Stimulated activated naive CD4-positive, alpha-beta T cell treated with Interleukin-2 at 50 U/mL for 16 hours (primary cell): Measurements from ENCODE around the gene B2M.
"Not testable (repeated sequence)": the region's sequence is repeated elsewhere in the genome, so short reads cannot be mapped to it uniquely, and the experiment has no call there.

Experiments
- DNase-seq: peaks from one replicate; lab custom pipeline; 2025; lab: John Stamatoyannopoulos, UW

Gene B2M

DNA sequence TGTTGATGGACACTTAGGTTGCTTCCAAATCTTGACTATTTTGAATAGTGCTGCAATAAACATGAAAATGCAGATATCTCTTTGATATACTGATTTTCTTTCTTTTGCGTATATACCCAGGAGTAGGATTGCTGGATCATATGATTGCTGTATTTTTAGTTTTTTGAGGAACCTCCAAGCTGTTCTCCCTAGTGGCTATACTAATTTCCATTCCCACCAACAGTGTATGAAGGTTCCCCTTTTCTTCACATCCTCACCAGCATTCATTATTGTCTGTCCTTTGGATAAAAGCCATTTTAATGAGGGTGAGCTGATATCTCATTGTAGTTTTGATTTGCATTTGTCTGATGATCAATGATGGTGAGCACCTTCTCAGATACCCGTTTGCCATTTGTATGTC lies 12.7 kb upstream of the B2M start:
- no peak for DNase-seq

DNA sequence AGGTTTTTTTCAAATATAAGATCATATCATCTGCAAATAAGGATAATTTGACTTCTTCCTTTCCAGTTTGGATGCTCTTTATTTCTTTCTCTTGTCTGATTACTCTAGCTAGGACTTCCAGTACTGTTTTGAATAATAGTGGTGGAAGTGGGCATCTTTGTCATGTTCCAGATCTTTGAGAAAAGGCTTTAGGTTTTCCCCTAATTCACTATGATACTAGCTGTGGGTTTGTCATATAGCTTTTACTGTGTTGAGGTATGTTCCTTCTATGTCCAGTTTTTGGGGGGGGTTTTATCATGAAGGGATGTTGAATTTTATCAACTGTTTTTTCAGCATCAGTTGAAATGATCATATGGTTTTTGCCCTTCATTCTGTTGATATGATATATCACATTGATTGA lies 10.6 kb upstream of the B2M start:
- DNase-seq: not testable (repeated sequence)

DNA sequence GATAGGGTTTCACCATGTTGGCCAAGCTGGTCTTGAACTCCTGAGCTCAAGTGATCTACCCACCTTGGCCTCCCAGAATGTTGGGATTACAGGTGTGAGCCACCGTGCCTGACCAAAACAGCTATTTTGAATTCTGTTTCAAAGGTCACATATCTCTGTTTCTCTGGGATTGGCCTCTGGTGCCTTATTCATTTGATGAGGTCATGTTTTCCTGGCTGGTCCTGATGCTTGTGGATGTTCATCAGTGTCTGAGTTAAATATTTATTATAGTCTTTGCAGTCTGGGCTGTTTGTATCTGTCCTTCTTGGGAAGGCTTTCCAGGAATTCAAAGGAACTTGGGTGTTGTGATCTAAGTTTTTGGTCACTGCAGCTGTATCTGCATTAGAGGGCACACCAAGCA lies 5.3 kb upstream of the B2M start:
- no peak for DNase-seq

DNA sequence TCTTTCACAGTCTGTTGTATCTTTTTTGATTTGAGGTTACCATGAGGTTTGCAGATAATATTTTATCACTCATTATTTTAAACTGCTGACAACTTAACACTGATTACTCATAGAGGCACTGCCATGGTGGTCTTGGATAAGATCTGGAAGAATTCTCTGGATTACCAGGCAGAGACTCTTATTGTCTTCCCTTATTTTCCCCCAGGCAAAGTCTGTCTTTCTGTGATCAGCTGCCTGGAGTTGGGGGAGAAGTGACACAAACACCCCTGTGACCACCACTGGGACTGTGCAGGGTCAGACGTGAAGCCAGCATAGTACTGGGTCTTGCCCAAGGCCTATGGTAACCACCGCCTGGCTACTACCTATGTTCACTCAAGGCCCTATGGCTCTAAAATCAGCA lies 4.9 kb upstream of the B2M start:
- DNase-seq: no peak

DNA sequence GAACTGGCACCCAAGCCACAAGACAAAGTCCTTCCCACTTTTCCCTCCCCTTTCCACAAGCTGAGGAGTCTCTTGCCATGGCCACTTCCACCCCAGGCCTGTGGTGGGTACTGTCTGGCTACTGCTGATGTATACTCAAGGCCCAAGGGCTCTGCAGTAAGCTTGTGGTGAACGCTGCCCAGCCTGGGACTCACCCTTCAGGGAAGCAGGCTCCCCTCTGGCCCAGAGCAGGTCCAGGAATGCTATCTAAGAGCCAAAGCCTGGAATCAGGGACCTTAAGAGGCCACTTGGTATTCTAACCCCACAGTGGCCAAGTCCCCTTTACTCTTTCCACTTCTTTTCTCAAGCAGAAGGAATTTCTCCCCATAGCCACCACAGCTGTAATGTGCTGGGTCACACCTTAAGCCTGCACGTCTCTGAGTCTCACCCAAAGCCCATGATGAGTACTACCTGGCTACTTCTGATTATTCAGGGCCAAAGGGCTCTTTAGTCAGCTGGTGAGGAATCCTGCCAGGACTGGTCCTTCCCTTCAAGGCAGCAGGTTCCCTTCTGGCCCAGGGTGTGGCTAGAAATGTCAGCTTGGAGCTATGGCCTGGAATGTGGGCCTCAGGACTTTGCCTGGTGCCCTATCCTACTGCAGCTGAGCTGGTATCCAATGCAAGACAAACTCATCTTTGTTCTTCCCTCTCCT lies 4.2 kb upstream of the B2M start:
- no peak for DNase-seq

DNA sequence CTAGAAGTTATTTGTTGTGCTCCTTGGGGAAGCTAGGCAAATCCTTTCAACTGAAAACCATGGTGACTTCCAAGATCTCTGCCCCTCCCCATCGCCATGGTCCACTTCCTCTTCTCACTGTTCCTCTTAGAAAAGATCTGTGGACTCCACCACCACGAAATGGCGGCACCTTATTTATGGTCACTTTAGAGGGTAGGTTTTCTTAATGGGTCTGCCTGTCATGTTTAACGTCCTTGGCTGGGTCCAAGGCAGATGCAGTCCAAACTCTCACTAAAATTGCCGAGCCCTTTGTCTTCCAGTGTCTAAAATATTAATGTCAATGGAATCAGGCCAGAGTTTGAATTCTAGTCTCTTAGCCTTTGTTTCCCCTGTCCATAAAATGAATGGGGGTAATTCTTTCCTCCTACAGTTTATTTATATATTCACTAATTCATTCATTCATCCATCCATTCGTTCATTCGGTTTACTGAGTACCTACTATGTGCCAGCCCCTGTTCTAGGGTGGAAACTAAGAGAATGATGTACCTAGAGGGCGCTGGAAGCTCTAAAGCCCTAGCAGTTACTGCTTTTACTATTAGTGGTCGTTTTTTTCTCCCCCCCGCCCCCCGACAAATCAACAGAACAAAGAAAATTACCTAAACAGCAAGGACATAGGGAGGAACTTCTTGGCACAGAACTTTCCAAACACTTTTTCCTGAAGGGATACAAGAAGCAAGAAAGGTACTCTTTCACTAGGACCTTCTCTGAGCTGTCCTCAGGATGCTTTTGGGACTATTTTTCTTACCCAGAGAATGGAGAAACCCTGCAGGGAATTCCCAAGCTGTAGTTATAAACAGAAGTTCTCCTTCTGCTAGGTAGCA lies 851 bp upstream of the B2M start:
- peak; percentile 33 for DNase-seq

DNA sequence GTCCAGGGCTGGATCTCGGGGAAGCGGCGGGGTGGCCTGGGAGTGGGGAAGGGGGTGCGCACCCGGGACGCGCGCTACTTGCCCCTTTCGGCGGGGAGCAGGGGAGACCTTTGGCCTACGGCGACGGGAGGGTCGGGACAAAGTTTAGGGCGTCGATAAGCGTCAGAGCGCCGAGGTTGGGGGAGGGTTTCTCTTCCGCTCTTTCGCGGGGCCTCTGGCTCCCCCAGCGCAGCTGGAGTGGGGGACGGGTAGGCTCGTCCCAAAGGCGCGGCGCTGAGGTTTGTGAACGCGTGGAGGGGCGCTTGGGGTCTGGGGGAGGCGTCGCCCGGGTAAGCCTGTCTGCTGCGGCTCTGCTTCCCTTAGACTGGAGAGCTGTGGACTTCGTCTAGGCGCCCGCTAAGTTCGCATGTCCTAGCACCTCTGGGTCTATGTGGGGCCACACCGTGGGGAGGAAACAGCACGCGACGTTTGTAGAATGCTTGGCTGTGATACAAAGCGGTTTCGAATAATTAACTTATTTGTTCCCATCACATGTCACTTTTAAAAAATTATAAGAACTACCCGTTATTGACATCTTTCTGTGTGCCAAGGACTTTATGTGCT lies 527 bp downstream of the B2M start:
- DNase-seq: peak; percentile 59

DNA sequence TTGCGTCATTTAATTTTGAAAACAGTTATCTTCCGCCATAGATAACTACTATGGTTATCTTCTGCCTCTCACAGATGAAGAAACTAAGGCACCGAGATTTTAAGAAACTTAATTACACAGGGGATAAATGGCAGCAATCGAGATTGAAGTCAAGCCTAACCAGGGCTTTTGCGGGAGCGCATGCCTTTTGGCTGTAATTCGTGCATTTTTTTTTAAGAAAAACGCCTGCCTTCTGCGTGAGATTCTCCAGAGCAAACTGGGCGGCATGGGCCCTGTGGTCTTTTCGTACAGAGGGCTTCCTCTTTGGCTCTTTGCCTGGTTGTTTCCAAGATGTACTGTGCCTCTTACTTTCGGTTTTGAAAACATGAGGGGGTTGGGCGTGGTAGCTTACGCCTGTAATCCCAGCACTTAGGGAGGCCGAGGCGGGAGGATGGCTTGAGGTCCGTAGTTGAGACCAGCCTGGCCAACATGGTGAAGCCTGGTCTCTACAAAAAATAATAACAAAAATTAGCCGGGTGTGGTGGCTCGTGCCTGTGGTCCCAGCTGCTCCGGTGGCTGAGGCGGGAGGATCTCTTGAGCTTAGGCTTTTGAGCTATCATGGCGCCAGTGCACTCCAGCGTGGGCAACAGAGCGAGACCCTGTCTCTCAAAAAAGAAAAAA lies 1.2 kb downstream of the B2M start:
- peak; percentile 67 for DNase-seq

DNA sequence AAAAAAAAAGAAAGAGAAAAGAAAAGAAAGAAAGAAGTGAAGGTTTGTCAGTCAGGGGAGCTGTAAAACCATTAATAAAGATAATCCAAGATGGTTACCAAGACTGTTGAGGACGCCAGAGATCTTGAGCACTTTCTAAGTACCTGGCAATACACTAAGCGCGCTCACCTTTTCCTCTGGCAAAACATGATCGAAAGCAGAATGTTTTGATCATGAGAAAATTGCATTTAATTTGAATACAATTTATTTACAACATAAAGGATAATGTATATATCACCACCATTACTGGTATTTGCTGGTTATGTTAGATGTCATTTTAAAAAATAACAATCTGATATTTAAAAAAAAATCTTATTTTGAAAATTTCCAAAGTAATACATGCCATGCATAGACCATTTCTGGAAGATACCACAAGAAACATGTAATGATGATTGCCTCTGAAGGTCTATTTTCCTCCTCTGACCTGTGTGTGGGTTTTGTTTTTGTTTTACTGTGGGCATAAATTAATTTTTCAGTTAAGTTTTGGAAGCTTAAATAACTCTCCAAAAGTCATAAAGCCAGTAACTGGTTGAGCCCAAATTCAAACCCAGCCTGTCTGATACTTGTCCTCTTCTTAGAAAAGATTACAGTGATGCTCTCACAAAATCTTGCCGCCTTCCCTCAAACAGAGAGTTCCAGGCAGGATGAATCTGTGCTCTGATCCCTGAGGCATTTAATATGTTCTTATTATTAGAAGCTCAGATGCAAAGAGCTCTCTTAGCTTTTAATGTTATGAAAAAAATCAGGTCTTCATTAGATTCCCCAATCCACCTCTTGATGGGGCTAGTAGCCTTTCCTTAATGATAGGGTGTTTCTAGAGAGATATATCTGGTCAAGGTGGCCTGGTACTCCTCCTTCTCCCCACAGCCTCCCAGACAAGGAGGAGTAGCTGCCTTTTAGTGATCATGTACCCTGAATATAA lies 2.0 kb downstream of the B2M start:
- no peak for DNase-seq

DNA sequence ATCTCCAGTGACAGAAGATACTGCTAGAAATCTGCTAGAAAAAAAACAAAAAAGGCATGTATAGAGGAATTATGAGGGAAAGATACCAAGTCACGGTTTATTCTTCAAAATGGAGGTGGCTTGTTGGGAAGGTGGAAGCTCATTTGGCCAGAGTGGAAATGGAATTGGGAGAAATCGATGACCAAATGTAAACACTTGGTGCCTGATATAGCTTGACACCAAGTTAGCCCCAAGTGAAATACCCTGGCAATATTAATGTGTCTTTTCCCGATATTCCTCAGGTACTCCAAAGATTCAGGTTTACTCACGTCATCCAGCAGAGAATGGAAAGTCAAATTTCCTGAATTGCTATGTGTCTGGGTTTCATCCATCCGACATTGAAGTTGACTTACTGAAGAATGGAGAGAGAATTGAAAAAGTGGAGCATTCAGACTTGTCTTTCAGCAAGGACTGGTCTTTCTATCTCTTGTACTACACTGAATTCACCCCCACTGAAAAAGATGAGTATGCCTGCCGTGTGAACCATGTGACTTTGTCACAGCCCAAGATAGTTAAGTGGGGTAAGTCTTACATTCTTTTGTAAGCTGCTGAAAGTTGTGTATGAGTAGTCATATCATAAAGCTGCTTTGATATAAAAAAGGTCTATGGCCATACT lies 4.0 kb downstream of the B2M start:
- DNase-seq: no peak

DNA sequence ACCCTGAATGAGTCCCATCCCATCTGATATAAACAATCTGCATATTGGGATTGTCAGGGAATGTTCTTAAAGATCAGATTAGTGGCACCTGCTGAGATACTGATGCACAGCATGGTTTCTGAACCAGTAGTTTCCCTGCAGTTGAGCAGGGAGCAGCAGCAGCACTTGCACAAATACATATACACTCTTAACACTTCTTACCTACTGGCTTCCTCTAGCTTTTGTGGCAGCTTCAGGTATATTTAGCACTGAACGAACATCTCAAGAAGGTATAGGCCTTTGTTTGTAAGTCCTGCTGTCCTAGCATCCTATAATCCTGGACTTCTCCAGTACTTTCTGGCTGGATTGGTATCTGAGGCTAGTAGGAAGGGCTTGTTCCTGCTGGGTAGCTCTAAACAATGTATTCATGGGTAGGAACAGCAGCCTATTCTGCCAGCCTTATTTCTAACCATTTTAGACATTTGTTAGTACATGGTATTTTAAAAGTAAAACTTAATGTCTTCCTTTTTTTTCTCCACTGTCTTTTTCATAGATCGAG lies 4.5 kb downstream of the B2M start:
- no peak for DNase-seq

DNA sequence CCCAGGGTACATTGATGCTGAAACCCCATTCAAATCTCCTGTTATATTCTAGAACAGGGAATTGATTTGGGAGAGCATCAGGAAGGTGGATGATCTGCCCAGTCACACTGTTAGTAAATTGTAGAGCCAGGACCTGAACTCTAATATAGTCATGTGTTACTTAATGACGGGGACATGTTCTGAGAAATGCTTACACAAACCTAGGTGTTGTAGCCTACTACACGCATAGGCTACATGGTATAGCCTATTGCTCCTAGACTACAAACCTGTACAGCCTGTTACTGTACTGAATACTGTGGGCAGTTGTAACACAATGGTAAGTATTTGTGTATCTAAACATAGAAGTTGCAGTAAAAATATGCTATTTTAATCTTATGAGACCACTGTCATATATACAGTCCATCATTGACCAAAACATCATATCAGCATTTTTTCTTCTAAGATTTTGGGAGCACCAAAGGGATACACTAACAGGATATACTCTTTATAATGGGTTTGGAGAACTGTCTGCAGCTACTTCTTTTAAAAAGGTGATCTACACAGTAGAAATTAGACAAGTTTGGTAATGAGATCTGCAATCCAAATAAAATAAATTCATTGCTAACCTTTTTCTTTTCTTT lies 5.8 kb downstream of the B2M start:
- no peak for DNase-seq

DNA sequence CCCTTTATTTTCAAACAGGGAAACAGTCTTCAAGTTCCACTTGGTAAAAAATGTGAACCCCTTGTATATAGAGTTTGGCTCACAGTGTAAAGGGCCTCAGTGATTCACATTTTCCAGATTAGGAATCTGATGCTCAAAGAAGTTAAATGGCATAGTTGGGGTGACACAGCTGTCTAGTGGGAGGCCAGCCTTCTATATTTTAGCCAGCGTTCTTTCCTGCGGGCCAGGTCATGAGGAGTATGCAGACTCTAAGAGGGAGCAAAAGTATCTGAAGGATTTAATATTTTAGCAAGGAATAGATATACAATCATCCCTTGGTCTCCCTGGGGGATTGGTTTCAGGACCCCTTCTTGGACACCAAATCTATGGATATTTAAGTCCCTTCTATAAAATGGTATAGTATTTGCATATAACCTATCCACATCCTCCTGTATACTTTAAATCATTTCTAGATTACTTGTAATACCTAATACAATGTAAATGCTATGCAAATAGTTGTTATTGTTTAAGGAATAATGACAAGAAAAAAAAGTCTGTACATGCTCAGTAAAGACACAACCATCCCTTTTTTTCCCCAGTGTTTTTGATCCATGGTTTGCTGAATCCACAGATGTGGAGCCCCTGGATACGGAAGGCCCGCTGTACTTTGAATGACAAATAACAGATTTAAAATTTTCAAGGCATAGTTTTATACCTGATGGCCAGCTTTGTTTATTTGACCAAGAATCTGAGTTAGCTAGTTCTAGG lies 7.0 kb downstream of the B2M start:
- no peak for DNase-seq

DNA sequence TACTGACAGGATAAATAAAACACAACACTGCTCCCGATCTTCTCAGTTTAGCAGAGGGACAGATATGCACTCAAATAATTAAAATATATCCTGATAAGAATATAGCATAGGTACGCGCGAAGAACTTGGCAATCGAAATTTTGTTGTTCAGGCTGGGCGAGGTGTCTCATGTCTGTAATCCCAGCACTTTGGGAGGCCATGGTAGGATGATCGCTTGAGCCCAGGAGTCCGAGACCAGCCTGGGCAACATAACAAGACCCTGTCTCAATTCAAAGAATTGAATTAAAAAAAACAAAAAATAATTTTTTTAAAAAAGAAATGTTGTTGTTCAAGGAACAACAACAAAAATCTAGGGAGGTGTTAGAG lies 7.6 kb downstream of the B2M start:
- no peak for DNase-seq

DNA sequence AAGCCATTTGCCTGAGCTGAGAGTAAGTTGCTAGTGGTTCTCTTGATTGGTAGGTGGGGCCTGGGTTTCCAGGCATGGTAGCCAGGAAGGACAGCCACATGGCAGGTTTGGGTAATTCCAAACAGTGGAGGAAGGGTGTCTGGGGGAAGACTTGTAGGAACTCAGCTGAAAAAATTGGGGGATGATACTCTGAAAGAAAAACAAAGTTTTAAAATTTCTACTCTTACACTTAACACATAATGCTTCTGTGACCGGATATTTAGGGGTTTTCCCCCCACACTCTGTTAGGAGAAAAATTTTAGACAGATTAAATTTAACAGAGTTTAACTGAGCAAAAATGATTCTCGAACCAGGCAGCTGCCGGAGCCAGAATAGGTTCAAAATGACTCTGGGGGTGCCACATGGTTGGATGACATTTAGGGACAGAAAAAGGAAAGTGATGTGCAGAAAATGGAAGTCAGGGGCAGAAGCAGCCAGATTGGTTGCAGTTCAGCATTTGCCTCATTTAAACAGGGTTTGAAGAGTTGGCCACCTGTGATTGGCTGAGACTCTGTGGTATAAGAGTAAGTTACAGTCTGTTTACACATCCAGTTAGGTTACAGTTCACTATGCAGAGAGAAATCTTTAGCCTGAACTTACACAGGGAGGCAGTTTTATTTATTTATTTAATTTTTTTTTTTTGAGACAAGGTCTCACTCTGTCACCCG lies 8.1 kb downstream of the B2M start:
- peak; percentile 61 for DNase-seq

DNA sequence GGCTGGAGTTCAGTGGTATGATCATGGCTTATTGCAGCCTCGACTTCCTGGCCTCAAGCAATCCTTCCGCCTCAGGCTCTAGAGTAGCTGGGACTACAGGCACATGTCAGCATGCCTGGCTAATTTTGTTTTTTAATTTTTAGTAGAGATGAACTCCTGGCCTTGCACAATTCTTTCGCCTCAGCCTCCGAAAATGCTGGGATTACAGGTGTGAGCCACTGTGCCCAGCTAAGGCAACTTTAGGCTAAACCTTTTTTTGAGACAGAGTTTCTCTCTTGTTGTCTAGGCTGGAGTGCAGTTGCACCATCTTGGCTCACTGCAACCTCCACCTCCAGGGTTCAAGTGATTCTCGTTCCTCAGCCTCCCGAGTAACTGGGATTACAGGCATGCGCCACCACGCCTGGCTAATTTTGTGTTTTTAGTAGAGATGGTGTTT lies 8.7 kb downstream of the B2M start:
- not testable (repeated sequence) for DNase-seq

DNA sequence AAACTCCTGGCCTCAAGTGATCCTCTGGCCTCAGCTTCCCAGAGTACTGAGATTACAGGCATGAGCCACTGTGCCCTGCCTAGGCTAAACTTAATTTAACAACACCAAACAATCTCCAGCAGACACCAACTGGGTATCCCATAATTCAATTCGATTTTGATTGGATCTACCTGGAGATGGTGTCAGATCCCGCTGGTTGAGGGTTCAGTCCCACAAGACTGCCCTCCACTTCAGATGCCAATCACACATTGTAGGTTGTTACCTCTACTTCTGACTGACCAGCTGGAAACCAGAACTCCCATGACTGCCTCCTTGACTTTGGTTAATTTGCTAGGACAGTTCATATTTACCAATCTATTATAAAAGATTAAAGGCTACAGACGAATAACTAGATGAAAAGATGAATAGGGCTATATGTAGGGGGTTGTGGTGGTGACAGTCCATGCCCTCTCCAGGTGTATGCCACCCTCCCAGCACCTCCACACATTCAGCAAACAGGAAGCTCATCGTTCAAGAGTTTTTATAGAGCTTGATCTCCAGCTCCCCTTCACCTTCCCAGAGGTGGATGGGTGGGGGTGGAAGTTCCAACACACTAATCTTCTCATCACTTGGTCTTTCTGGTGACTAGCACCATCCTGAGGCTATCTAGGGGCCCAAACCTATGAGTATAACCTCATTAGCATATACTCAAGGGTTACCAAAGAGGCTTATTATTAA lies 9.3 kb downstream of the B2M start:
- DNase-seq: no peak

DNA sequence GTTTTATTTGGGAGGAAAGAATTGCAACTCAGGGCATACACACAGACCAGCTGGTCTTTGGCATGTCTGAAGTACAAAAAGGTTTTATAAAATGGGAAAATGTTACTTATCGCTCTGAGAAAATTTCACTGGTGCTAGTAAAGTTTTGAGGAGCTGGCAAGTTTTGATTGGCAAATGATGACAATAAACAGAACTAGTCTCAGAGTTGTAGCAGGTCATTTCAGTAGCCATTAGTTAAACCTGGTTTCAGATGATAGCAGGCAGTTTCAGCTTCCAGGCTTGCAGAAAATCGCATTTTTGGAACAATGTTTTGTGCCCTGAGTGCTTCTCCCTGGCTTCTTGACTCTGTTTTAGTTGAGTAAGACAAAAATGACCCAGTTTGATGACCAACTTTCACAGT lies 10.7 kb downstream of the B2M start:
- DNase-seq: no peak
